ENCODE data around the gene ANKS1B.
A peak's percentile ranks its signal among the peaks of the same experiment; 100 is the strongest.

The ANKS1B gene

GRCh38 chr12:99769396-99769980 lies 215.2 kb downstream of the ANKS1B start:
- no peaks in the 10 kb centered on the region for H3K9me3 ChIP-seq (ENCODE audit: severe bottlenecking)
- H3K27ac ChIP-seq, result no peak overlapping the region
- H3K36me3 ChIP-seq, result no peaks in the 10 kb centered on the region
- no peak overlapping the region for H3K4me3 ChIP-seq (ENCODE audit: low read depth, low read length)
- H3K27me3 ChIP-seq (ENCODE audit: insufficient read depth, low read depth, severe bottlenecking), result no peaks in the 10 kb centered on the region
- no peak for DNase-seq
- no peak for TF ChIP-seq CTCF (IDR thresholded peaks at IDR 0.05; ENCODE audit: low read depth, low read length)

- no peak for DNase-seq
- Histone ChIP-seq H3K27ac (no peak overlapping the region), H3K36me3 (no peaks in the 10 kb centered on the region), H3K4me3 (ENCODE audit: low read depth, low read length) (no peak overlapping the region), H3K9me3 (ENCODE audit: severe bottlenecking) (no peaks in the 10 kb centered on the region), H3K27me3 (ENCODE audit: insufficient read depth, low read depth, severe bottlenecking) (no peaks in the 10 kb centered on the region)
- no peak for TF ChIP-seq CTCF (IDR thresholded peaks at IDR 0.05; ENCODE audit: low read depth, low read length)
Observed at GRCh38 chr12:99768758-99769157, 216.0 kb downstream of the ANKS1B start.

- DNase-seq, result no peak
- no peak for TF ChIP-seq CTCF (IDR thresholded peaks at IDR 0.05; ENCODE audit: low read depth, low read length)
- H3K27me3 ChIP-seq (ENCODE audit: insufficient read depth, low read depth, severe bottlenecking), result no peaks in the 10 kb centered on the region
- no peak overlapping the region for H3K27ac ChIP-seq
- no peaks in the 10 kb centered on the region for H3K9me3 ChIP-seq (ENCODE audit: severe bottlenecking)
- H3K36me3 ChIP-seq, result no peaks in the 10 kb centered on the region
- H3K4me3 ChIP-seq (ENCODE audit: low read depth, low read length), result no peak overlapping the region
Observed at GRCh38 chr12:99767809-99768208, 216.9 kb downstream of the ANKS1B start.

- H3K27me3 ChIP-seq (ENCODE audit: insufficient read depth, low read depth, severe bottlenecking), result no peaks in the 10 kb centered on the region
- no peak for TF ChIP-seq CTCF (IDR thresholded peaks at IDR 0.05; ENCODE audit: low read depth, low read length)
- no peaks in the 10 kb centered on the region for H3K9me3 ChIP-seq (ENCODE audit: severe bottlenecking)
- no peak for DNase-seq
- no peaks in the 10 kb centered on the region for H3K36me3 ChIP-seq
- H3K4me3 ChIP-seq (ENCODE audit: low read depth, low read length), result no peak overlapping the region
- H3K27ac ChIP-seq, result no peak overlapping the region
Observed at GRCh38 chr12:99766408-99766807, 218.3 kb downstream of the ANKS1B start.

- Histone ChIP-seq H3K36me3 (no peaks in the 10 kb centered on the region), H3K9me3 (ENCODE audit: severe bottlenecking) (no peaks in the 10 kb centered on the region), H3K27me3 (ENCODE audit: insufficient read depth, low read depth, severe bottlenecking) (no peaks in the 10 kb centered on the region), H3K4me3 (ENCODE audit: low read depth, low read length) (no peak overlapping the region), H3K27ac (no peak overlapping the region)
- no peak for TF ChIP-seq CTCF (IDR thresholded peaks at IDR 0.05; ENCODE audit: low read depth, low read length)
- no peak for DNase-seq
Observed at GRCh38 chr12:99765469-99766114, 219.1 kb downstream of the ANKS1B start.

GRCh38 chr12:99759444-99759843 lies 225.3 kb downstream of the ANKS1B start:
- peak overlapping the region; percentile 43 for H3K27ac ChIP-seq
- H3K27me3 ChIP-seq (ENCODE audit: insufficient read depth, low read depth, severe bottlenecking), result no peaks in the 10 kb centered on the region
- DNase-seq, result peak; percentile 9
- H3K4me3 ChIP-seq (ENCODE audit: low read depth, low read length), result no peak overlapping the region
- no peaks in the 10 kb centered on the region for H3K9me3 ChIP-seq (ENCODE audit: severe bottlenecking)
- no peaks in the 10 kb centered on the region for H3K36me3 ChIP-seq
- TF ChIP-seq CTCF (IDR thresholded peaks at IDR 0.05; ENCODE audit: low read depth, low read length), result no peak
